GM19463 (cell line): Measurements from ENCODE around the gene CNP.
"Not testable (repeated sequence)": the region's sequence is repeated elsewhere in the genome, so short reads cannot be mapped to it uniquely, and the experiment has no call there.

ENCODE experiments used
- ATAC-seq: cut with Tn5 transposase; IDR thresholded peaks from one replicate; pipeline ENCODE4 v1.9.1; 2021; ENCODE audit warnings: mild to moderate bottlenecking, moderate library complexity; ENCODE audit not compliant: unreplicated experiment

Gene CNP

GRCh38 chr17:42001729-42002128, 35.1 kb downstream of the CNP start:
- ATAC-seq, result no peak

- no peak for ATAC-seq
Measured at GRCh38 chr17:42002175-42002791, 35.7 kb downstream of the CNP start.

DNA sequence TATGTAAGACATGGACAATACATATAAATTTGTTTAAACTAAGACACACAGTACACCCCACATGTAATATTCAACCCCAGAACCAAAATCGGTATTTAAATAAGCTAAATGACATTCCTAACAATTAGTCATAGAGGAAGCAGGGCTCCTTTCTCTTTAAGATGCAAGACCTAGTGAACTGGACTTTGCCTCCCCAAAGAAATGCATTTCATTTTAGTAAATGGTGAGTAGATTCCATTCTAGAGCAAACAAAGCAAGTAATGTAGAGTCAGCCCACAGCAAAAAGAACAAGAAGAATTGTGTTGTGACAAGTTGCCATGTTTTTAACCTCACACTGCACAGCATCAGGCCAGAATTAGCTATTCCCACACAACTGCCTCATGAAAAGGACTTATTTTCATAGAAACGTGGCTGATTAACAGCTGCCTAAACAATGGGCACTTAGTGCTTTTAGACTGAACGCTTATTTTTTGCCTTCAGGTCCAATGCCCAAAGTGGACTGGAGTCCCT, 36.3 kb downstream of the CNP start:
- no peak for ATAC-seq

DNA sequence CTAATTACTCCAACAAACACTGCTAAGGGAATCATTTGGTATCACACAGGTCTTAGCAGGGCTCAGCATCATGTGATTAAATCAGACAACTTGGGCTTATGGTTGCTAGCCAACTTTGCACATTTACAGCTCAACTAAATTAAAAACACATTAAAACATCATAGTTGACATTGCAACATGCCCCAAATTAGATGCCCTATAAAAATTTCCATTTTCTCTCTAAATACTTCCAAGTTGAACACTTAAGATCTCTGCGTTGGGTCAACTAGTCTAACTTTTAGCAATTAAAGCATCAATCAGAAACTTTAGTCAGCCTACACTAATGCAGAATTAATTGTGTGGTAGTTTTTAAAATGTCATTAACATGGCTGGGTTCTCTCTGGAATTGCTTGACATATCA, 38.6 kb downstream of the CNP start:
- ATAC-seq, result no peak

- ATAC-seq, result no peak
Measured at GRCh38 chr17:42009170-42009569, 42.6 kb downstream of the CNP start.

GRCh38 chr17:42010266-42010680, 43.7 kb downstream of the CNP start:
- not testable (repeated sequence) for ATAC-seq

DNA sequence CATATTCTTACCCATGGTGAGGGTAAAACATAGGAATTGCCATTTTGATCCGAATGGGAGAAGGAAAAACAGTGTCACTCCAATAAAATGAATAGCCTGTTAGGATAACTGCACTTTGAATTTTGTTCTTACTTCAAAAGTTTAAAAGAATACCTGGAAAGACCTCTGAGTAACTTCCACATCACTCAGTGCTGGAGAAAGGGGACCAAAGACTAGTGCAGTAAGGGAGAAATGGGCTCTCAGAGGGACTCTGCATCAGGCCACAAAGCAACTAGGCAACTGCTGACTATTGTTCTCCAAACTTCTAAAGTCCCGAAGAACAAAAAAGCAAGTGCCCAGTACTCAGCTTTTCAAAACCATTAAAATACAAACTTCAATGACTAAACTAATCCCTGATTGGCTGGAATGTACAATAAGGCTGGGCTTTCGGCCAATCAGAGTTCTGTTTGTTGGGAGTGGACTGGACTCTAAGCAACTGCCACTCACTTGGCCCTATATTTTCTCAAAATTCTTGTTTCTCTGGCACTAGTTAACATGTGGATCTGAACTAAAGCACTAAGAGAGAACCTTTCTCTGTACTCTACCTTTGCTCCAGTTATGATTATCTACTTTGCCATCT, 44.4 kb downstream of the CNP start:
- no peak for ATAC-seq

GRCh38 chr17:42012363-42012762, 45.8 kb downstream of the CNP start:
- not testable (repeated sequence) for ATAC-seq

GRCh38 chr17:42013740-42014139, 47.1 kb downstream of the CNP start:
- not testable (repeated sequence) for ATAC-seq

DNA sequence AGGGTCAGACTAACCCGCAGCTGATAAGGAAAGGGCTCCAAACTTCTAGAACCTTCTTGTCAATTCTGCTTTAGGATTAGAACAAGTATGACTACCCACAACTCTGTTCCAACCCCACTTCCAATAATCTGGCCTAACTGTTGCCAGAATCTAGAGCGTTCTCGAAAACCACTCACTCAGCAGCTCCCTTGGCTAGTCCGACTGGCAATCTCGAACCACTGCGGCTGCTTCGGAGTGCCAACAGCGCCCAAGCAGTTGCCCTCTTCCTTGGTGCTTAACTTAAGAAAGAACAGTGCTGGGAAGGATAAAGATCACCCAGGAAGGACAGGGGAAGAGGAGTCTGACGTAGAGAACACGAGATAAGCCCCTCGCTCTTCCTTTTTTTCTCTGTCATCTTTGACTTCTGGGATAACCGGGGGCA, 49.8 kb downstream of the CNP start:
- no peak for ATAC-seq

DNA sequence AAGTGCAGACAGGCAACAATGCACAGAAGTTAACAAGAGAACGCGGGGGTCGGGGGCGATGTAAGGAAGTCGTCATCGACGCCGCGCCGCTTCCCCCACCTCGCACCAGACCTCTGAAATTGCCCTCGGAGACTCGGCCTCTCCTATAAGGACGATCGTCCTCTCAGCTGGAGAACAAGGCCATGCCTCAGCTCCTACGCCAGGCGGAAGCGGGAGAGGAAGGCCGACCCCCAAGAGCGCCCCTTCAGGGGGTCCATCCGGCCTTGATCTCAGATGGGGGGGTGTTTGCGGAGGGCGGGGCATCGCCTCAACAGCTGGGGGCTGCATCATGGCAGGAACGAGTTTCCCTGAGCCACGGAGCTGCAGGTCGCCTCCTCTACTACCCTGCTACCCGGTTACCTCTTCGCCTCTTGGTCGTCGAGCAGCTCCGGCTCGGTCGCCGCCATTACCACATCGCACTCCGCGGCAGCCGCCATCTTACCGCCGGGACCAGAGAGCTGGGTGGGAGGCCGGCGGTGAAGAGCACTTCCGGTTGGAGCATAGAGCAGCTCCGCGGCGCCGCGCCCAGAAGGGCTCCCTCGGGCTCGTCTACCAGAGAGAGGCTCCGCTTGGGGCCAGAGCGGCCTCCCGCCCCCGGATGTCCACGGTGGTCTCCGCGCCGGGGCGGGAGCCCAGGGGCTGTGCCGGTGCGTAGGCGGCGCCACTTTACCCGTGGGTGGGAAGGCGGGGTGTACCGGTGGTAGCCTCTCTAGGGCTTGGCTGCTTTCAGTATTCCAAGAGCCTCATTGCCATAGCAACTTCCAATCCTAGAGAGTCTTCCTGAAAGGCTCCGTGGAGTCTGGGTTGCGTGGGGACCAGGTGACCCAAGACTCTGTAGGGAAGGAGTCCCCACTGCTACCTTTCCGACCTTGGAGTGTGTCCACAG, 50.6 kb downstream of the CNP start, which contains the start of gene DNAJC7:
Gene DNAJC7 (minus strand): TSS at position 499 of the 925 bp plus-strand sequence. CDS start 23 bp downstream, at position 476.
- ATAC-seq, result peak; percentile 78

GRCh38 chr17:42017866-42018200, 51.2 kb downstream of the CNP start:
- ATAC-seq, result no peak

GRCh38 chr17:42018339-42018738, 51.7 kb downstream of the CNP start:
- ATAC-seq, result no peak

- ATAC-seq, result no peak
Measured at GRCh38 chr17:42018988-42019387, 52.4 kb downstream of the CNP start.

DNA sequence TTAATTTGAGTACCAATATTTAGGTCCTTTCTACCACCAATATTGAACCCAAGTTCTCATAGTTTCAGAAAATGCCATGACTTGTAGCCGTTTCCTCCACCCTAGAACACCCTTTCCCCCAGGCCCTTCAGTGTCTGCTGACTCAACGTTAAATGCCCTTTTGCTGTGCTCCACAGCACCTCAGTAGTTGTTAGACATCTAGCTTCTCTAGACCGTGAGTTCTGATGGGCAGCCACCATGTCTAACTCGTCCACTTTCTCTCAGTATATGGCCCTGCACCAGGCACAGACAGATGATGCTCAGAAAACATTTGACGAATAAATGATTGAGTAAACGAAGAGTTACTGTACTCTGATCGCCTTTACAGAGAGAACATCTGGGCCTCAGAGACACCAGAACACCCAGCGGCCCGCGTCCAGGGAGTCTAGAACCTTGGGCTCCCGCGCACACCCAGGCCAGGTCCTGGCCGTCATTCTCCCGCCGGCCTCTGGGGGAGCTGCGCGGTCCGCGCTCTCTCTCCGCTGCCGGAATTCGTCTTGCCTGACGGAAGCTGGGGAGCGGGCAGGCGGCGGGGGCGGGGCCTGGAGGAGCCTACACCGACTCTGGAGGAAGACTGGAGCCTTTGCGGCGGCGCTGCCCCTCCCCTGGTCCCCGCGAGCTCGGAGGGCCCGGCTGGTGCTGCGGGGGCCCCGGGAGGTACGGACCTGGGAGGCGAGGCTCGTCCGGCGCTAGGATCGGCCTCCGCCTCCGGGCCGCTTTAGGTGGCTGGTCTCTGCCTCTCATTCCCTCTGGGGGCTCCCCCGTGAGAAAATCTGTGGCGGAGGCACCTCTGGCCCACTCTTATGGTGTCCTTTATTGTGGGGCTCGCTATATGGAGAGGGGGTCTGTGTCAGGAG, 53.2 kb downstream of the CNP start, which contains the start of gene NKIRAS2:
Gene NKIRAS2 (plus strand): TSS at position 582 of the 896 bp plus-strand sequence. CDS start 1,488 bp downstream, outside the sequence.
- ATAC-seq, result peak; percentile 67

DNA sequence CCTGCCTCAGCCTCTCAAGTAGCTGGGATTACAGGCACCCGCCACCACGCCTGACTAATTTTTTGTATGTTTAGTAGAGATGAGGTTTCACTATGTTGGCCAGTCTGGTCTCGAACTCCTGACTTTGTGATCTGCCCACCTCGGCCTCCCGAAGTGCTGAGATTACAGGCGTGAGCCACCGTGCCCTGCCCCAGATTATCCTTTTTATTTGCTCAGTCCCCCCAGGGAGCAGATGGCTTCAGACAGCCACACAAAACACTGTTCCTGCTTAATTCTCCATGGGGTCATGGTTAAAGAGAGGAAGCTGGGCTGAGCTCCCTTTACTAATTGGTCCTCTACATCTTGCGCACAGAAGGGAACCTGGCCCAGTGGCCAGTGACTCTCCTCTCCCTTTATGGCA, 54.2 kb downstream of the CNP start:
- ATAC-seq, result not testable (repeated sequence)

DNA sequence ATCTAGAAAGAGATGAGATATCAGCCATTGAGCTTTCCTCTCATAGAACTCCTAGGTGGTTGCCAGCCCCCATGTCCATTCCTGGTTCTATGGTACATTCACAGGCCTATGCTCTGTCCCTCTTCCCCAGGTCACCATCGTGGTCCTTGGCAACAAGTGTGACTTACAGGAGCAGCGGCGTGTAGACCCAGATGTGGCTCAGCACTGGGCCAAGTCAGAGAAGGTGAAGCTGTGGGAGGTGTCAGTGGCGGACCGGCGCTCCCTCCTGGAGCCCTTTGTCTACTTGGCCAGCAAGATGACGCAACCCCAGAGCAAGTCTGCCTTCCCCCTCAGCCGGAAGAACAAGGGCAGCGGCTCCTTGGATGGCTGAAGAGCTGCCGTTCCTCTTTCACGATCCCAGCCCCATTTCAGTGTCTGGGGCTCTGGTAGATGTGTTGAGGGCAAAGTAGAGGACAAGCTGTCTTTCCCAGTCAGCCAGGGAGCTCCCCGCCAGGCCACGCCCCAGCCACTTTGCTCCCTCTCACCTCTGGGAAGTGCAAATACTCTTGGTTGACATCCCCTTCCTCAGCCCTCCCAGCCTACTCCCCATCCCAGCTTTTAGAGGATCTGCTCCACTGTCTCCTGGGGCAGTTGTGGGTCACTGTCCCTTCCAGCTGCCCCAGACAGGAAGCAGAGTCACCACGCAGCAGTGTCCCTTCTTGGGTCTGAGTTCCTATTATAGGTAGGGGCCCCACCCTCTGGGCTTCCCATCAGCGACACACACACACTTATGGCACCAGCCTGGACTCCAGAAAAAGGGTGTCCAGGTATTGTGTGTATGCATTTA, 57.1 kb downstream of the CNP start:
- no peak for ATAC-seq

DNA sequence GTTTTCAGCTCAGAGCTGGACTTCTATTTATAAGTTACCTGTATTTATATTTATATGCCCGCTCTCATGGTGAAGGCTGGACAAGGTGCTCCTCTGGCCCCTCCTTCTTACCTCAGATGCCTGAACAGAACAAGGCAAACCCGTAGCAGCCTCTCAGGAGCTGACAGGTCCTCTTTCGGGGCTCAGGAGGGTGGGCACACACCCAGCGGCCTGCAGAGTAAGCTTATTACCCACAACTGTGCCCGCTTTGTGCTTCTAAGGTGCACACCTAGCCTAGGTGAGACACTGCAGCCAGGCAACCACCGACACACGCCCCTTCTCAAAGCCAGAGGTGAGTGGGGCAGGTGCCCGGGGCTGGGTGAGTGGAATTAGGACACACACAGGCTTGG, 58.6 kb downstream of the CNP start:
- no peak for ATAC-seq

DNA sequence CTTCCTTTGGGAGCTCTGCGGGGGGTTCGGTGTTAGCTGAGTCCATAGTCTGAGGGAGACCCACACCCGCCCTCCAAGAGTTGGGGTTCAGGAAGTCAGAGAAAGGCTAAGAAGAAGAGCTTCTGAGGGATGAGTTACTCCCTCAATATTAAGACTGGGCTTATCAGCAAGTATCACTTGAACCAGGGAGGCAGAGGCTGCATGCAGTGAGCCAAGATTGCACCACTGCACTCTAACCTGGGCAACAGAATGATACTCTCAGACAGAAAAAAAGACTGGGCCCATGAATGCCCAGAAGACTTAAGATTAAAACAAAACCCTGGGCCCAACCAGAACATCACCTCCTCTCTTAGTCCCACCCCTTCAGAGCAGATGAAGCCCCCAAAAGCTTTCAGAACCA, 59.3 kb downstream of the CNP start:
- no peak for ATAC-seq
